Loucy (cell line): ENCODE measurements around the gene ZNF550.

Experiments
- H2AFZ ChIP-seq: fragments of 200-600 bp; sonication (generic); 2 replicates; pipeline ENCODE4 v1.6.0; 2016; ENCODE audit warnings: antibody characterized with exemption, mild to moderate bottlenecking, low read length, moderate library complexity
- H3F3A ChIP-seq: fragments of 200-600 bp; 2 replicates; pipeline ENCODE4 v1.6.0; 2016; ENCODE audit warnings: antibody characterized with exemption, low read depth, mild to moderate bottlenecking
- H3K27me3 ChIP-seq: fragments of 200-600 bp; sonication (generic); 2 replicates; pipeline ENCODE4 v1.6.1; 2014; ENCODE audit warnings: low read length, mild to moderate bottlenecking; ENCODE audit not compliant: insufficient read depth, poor library complexity, severe bottlenecking
- H3K36me3 ChIP-seq: fragments of 200-600 bp; sonication (generic); 2 replicates; pipeline ENCODE4 v1.6.1; 2016; ENCODE audit warnings: low read length; ENCODE audit not compliant: insufficient read depth
- H3K4me1 ChIP-seq: fragments of 200-600 bp; sonication (generic); 2 replicates; pipeline ENCODE4 v1.5.1; 2014; ENCODE audit warnings: low read length, mild to moderate bottlenecking; ENCODE audit not compliant: insufficient read depth, poor library complexity, severe bottlenecking
- H3K4me2 ChIP-seq: fragments of 200-600 bp; sonication (generic); 2 replicates; pipeline ENCODE4 v1.6.0; 2014; ENCODE audit warnings: antibody characterized with exemption, low read length, low read depth, mild to moderate bottlenecking; ENCODE audit not compliant: poor library complexity, severe bottlenecking
- H3K4me3 ChIP-seq: fragments of 200-600 bp; sonication (generic); 2 replicates; pipeline ENCODE4 v1.5.1; 2014; ENCODE audit warnings: low read length, mild to moderate bottlenecking, mixed read lengths; ENCODE audit not compliant: poor library complexity, severe bottlenecking
- H3K79me2 ChIP-seq: fragments of 200-600 bp; sonication (generic); 2 replicates; pipeline ENCODE4 v1.6.1; 2014; ENCODE audit warnings: low read length; ENCODE audit not compliant: insufficient read depth
- H3K9ac ChIP-seq: fragments of 200-600 bp; sonication (generic); 2 replicates; pipeline ENCODE4 v1.6.0; 2014; ENCODE audit warnings: mild to moderate bottlenecking, low read depth, low read length, moderate library complexity; ENCODE audit not compliant: poor library complexity, severe bottlenecking
- H3K9me2 ChIP-seq: fragments of 200-600 bp; sonication (generic); replicated peaks from 2 replicates; pipeline ENCODE4 v1.6.1; 2016; ENCODE audit warnings: low read depth, low read length, mixed read lengths
- H3K9me3 ChIP-seq: fragments of 200-600 bp; sonication (generic); 2 replicates; pipeline ENCODE4 v1.6.1; 2014; ENCODE audit warnings: mild to moderate bottlenecking, antibody characterized with exemption, low read length, low read depth; ENCODE audit not compliant: insufficient read depth
- H4K20me1 ChIP-seq: fragments of 200-600 bp; sonication (generic); 2 replicates; pipeline ENCODE4 v1.6.0; 2014; ENCODE audit warnings: antibody characterized with exemption, low read length, mild to moderate bottlenecking; ENCODE audit not compliant: insufficient read depth, poor library complexity, severe bottlenecking
- CTCF ChIP-seq: fragments of 200-600 bp; sonication (generic); conservative IDR thresholded peaks from 2 replicates; pipeline ENCODE4 v1.5.1; 2014; ENCODE audit warnings: mild to moderate bottlenecking, antibody characterized with exemption, low read length
- EZH2phosphoT487 ChIP-seq: fragments of 200-600 bp; IDR thresholded peaks from 2 replicates; pipeline ENCODE4 v1.6.1; 2018; ENCODE audit warnings: antibody characterized with exemption, mild to moderate bottlenecking, moderate library complexity, borderline replicate concordance

Gene ZNF550

GRCh38 chr19:57515255-57515654, 44.4 kb downstream of the ZNF550 start:
- H3K36me3 ChIP-seq: peaks cover 6% of the 10 kb centered on the region; the same call in 1 of the 2 replicates
- no peak overlapping the region for H2AFZ ChIP-seq
- no peak overlapping the region for H3K4me2 ChIP-seq
- no peaks in the 10 kb centered on the region for H3K9me2 ChIP-seq
- H3K27me3 ChIP-seq: no peaks in the 10 kb centered on the region
- H3K4me1 ChIP-seq: peaks cover 15% of the 10 kb centered on the region
- H4K20me1 ChIP-seq: no peaks in the 10 kb centered on the region
- no peak overlapping the region for H3K9ac ChIP-seq
- no peaks in the 10 kb centered on the region for H3F3A ChIP-seq
- TF ChIP-seq CTCF (no peak), EZH2phosphoT487 (no peak)
- H3K4me3 ChIP-seq: no peak overlapping the region
- no peaks in the 10 kb centered on the region for H3K79me2 ChIP-seq
- peaks cover 32% of the 10 kb centered on the region; the same call in 1 of the 2 replicates for H3K9me3 ChIP-seq

- Histone ChIP-seq H3K9me2 (no peaks in the 10 kb centered on the region), H3K36me3 (peaks cover 6% of the 10 kb centered on the region; the same call in 1 of the 2 replicates), H4K20me1 (no peaks in the 10 kb centered on the region), H3K4me1 (peaks cover 15% of the 10 kb centered on the region), H3K9me3 (peaks cover 32% of the 10 kb centered on the region; the same call in 1 of the 2 replicates), H3K4me2 (no peak overlapping the region), H3K4me3 (no peak overlapping the region), H3K9ac (no peak overlapping the region), H3K79me2 (no peaks in the 10 kb centered on the region), H2AFZ (no peak overlapping the region), H3K27me3 (no peaks in the 10 kb centered on the region), H3F3A (no peaks in the 10 kb centered on the region)
- TF ChIP-seq CTCF: no peak
- TF ChIP-seq EZH2phosphoT487: no peak
Observed at GRCh38 chr19:57512845-57513244, 46.8 kb downstream of the ZNF550 start.

GRCh38 chr19:57511484-57511883, 48.2 kb downstream of the ZNF550 start:
- H3K4me3 ChIP-seq: no peak overlapping the region
- no peak overlapping the region for H2AFZ ChIP-seq
- no peaks in the 10 kb centered on the region for H3F3A ChIP-seq
- no peak overlapping the region for H3K9ac ChIP-seq
- no peak overlapping the region for H3K4me2 ChIP-seq
- H3K36me3 ChIP-seq: peaks cover 18% of the 10 kb centered on the region
- TF ChIP-seq CTCF (no peak), EZH2phosphoT487 (no peak)
- H3K27me3 ChIP-seq: no peaks in the 10 kb centered on the region
- peaks cover 13% of the 10 kb centered on the region for H3K4me1 ChIP-seq
- no peaks in the 10 kb centered on the region for H3K9me2 ChIP-seq
- peaks cover 32% of the 10 kb centered on the region; the same call in 1 of the 2 replicates for H3K9me3 ChIP-seq
- no peaks in the 10 kb centered on the region for H4K20me1 ChIP-seq
- H3K79me2 ChIP-seq: no peaks in the 10 kb centered on the region
